Neural cell (in vitro differentiated cells): Measurements from ENCODE around the gene PHPT1.

Experiments
- CTCF ChIP-seq: fragments of 450-650 bp; IDR thresholded peaks from 2 replicates; pipeline ENCODE4 v1.5.1; 2014; ENCODE audit warnings: antibody characterized with exemption, mild to moderate bottlenecking, moderate library complexity; ENCODE audit not compliant: poor library complexity, severe bottlenecking
- EP300 ChIP-seq: fragments of 450-650 bp; conservative IDR thresholded peaks from 2 replicates; pipeline ENCODE4 v1.6.1; 2014; ENCODE audit warnings: antibody characterized with exemption, mild to moderate bottlenecking, moderate library complexity; ENCODE audit not compliant: poor library complexity, severe bottlenecking
- EZH2 ChIP-seq: fragments of 200-600, 300-800 bp; shearing (Covaris generic), sonication (generic); IDR thresholded peaks from 2 replicates; pipeline ENCODE4 v1.6.1; 2014; ENCODE audit warnings: antibody characterized with exemption, low read length, borderline replicate concordance, mild to moderate bottlenecking; ENCODE audit not compliant: insufficient read depth, poor library complexity, severe bottlenecking
- POLR2AphosphoS5 ChIP-seq: IDR thresholded peaks from 2 replicates; pipeline ENCODE4 v1.6.1; 2012
- RAD21 ChIP-seq: fragments of 450-650 bp; conservative IDR thresholded peaks from 2 replicates; pipeline ENCODE4 v1.6.1; 2014; ENCODE audit warnings: antibody characterized with exemption, mild to moderate bottlenecking, moderate library complexity
- REST ChIP-seq: IDR thresholded peaks from 2 replicates; pipeline ENCODE4 v1.6.1; 2012; ENCODE audit warnings: borderline replicate concordance
- SMC3 ChIP-seq: fragments of 450-650 bp; conservative IDR thresholded peaks from 2 replicates; pipeline ENCODE4 v1.6.1; 2014; ENCODE audit warnings: antibody characterized with exemption, mild to moderate bottlenecking, moderate library complexity; ENCODE audit not compliant: poor library complexity

- TF ChIP-seq EP300: no peak
- no peak for TF ChIP-seq SMC3
- no peak for TF ChIP-seq REST
- TF ChIP-seq CTCF: no peak
- no peak for TF ChIP-seq POLR2AphosphoS5
- TF ChIP-seq EZH2: no peak
- no peak for TF ChIP-seq RAD21
These were observed 8.9 kb upstream of the PHPT1 start for GRCh38 chr9:136840140-136840876.
